Globus pallidus (tissue), 1 donor: Measurements from ENCODE around the gene IKBIP.
"Not testable (repeated sequence)": the region's sequence is repeated elsewhere in the genome, so short reads cannot be mapped to it uniquely, and the experiment has no call there.

ENCODE experiments used
- DNase-seq: peaks from one replicate; pipeline ENCODE4 v3.0.0-alpha.2; 2015; ENCODE audit warnings: low spot score

The IKBIP gene

DNA sequence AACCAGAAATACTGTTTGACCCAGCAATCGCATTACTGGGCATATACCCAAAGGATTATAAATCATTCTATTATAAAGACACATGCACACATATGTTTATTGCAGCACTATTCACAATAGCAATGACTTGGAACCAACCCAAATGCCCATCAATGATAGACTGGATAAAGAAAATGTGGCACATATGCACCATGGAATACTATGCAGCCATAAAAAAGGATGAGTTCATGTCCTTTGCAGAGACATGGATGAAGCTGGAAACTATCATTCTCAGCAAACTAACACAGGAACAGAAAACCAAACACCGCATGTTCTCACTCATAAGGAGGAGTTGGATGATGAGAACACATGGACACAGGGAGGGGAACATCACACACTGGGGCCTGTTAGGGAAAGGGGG is 67.8 kb downstream of the IKBIP start:
- not testable (repeated sequence) for DNase-seq

DNA sequence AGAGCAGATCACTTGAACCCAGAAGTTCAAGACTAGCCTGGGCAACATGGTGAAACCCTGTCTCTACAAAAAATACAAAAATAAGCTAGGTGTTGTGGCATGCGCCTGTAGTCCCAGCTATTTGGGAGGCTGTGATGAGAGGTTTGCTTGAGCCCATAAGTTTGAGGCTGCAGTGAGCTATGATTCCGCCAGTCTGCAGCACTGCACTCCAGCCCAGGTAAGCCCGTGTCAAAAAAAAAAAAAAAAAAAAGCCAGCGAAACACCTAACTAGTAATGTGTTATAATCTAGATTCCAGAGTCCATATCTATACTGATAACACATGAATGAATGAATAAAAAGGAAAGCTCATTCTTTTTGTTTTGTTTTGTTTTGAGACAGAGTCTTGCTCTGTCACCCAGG is 69.6 kb downstream of the IKBIP start:
- DNase-seq, result no peak
